ENCODE data around the gene FUT8.

DNA sequence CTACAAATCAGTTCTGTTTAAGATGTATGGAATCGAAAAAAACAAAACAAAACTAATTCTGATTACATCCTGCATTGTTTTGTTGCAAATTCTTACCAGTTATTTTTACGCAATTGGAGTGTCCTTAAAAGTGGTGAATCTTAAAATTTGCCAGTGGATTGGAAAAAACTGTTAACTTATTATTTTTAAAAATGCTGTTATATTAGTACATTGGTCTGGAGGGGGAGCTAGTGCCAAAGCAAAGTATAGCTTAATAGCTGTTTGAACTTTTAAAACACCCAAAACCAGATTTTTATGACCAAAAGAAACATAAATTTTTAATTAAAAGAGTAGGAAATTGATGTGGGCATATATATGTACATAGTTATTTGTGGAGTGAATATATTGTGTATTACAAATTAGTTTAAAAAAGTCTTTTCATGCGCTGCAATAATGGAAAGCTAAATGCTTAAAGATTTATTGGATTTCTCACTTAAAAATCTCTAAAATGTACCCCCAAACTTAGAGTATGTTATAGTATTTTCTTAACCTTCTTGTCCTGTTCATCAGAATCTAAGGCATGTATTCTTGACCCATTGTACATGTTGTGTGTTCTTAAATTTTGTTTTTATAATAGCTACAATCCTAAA, 2.5 kb downstream of the FUT8 start:
- TF ChIP-seq POLR2AphosphoS5 (IDR thresholded peaks at IDR 0.05; ENCODE audit: low read depth, low read length), result no peak
- TF ChIP-seq, protein P1, sequence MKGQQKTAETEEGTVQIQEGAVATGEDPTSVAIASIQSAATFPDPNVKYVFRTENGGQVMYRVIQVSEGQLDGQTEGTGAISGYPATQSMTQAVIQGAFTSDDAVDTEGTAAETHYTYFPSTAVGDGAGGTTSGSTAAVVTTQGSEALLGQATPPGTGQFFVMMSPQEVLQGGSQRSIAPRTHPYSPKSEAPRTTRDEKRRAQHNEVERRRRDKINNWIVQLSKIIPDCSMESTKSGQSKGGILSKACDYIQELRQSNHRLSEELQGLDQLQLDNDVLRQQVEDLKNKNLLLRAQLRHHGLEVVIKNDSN (IDR thresholded peaks at IDR 0.05; ENCODE audit: borderline replicate concordance, low read depth), result no peak
- TF ChIP-seq, protein P2, sequence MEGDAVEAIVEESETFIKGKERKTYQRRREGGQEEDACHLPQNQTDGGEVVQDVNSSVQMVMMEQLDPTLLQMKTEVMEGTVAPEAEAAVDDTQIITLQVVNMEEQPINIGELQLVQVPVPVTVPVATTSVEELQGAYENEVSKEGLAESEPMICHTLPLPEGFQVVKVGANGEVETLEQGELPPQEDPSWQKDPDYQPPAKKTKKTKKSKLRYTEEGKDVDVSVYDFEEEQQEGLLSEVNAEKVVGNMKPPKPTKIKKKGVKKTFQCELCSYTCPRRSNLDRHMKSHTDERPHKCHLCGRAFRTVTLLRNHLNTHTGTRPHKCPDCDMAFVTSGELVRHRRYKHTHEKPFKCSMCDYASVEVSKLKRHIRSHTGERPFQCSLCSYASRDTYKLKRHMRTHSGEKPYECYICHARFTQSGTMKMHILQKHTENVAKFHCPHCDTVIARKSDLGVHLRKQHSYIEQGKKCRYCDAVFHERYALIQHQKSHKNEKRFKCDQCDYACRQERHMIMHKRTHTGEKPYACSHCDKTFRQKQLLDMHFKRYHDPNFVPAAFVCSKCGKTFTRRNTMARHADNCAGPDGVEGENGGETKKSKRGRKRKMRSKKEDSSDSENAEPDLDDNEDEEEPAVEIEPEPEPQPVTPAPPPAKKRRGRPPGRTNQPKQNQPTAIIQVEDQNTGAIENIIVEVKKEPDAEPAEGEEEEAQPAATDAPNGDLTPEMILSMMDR (IDR thresholded peaks at IDR 0.05), result peak; percentile 85
- no peak for TF ChIP-seq TCF12 (IDR thresholded peaks at IDR 0.05)
- no peak for TF ChIP-seq MXI1 (IDR thresholded peaks at IDR 0.05; ENCODE audit: low read depth, low read length)
- no peak for TF ChIP-seq JUND (IDR thresholded peaks at IDR 0.05)
- TF ChIP-seq YY1 (IDR thresholded peaks at IDR 0.05; ENCODE audit: low read depth), result no peak
- no peak for TF ChIP-seq ELF1 (IDR thresholded peaks at IDR 0.05)
- TF ChIP-seq, protein P3, sequence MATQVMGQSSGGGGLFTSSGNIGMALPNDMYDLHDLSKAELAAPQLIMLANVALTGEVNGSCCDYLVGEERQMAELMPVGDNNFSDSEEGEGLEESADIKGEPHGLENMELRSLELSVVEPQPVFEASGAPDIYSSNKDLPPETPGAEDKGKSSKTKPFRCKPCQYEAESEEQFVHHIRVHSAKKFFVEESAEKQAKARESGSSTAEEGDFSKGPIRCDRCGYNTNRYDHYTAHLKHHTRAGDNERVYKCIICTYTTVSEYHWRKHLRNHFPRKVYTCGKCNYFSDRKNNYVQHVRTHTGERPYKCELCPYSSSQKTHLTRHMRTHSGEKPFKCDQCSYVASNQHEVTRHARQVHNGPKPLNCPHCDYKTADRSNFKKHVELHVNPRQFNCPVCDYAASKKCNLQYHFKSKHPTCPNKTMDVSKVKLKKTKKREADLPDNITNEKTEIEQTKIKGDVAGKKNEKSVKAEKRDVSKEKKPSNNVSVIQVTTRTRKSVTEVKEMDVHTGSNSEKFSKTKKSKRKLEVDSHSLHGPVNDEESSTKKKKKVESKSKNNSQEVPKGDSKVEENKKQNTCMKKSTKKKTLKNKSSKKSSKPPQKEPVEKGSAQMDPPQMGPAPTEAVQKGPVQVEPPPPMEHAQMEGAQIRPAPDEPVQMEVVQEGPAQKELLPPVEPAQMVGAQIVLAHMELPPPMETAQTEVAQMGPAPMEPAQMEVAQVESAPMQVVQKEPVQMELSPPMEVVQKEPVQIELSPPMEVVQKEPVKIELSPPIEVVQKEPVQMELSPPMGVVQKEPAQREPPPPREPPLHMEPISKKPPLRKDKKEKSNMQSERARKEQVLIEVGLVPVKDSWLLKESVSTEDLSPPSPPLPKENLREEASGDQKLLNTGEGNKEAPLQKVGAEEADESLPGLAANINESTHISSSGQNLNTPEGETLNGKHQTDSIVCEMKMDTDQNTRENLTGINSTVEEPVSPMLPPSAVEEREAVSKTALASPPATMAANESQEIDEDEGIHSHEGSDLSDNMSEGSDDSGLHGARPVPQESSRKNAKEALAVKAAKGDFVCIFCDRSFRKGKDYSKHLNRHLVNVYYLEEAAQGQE (IDR thresholded peaks at IDR 0.05; ENCODE audit: low read depth, low read length), result no peak
- TF ChIP-seq EZH2phosphoT487 (IDR thresholded peaks at IDR 0.05; ENCODE audit: borderline replicate concordance, low read depth), result no peak
- TF ChIP-seq, protein P4, sequence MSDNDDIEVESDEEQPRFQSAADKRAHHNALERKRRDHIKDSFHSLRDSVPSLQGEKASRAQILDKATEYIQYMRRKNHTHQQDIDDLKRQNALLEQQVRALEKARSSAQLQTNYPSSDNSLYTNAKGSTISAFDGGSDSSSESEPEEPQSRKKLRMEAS (IDR thresholded peaks at IDR 0.05; ENCODE audit: low read depth), result no peak
- TF ChIP-seq GATA2 (CRISPR knock-in tag; IDR thresholded peaks at IDR 0.05), result no peak
- TF ChIP-seq CHD2 (IDR thresholded peaks at IDR 0.05; ENCODE audit: low read length, partially characterized antibody), result no peak
- TF ChIP-seq SIN3A (IDR thresholded peaks at IDR 0.05; ENCODE audit: borderline replicate concordance, low read depth, low read length), result no peak
